Uterus (tissue), 4 donors: ENCODE data around the gene ATP8B3. TPM values are rescaled to one million over a fixed set of nuclear protein-coding genes. Genes with fewer than 3 reads are reported as not detected.

ENCODE experiments used
- DNase-seq, 2 donors: peaks; one replicate each; pipeline ENCODE4 v3.0.0-alpha.2; 2019 to 2020
- H3K27ac ChIP-seq, 2 donors: fragments of 200-600 bp; sonication (generic); 1 replicate in 1 of 2; 2 replicates in 1 of 2; pipeline ENCODE4 v1.5.1; 2016 to 2018
- H3K27me3 ChIP-seq, 2 donors: fragments of 200-600 bp; sonication (generic); one replicate each; pipeline ENCODE4 v1.5.1; 2018 to 2019; ENCODE audit warnings: control low read depth in 1 of 2
- H3K36me3 ChIP-seq, 2 donors: fragments of 200-600 bp; sonication (generic); one replicate each; pipeline ENCODE4 v1.5.1; 2019; ENCODE audit warnings: control low read depth in 1 of 2
- H3K4me1 ChIP-seq, 2 donors: fragments of 200-600 bp; sonication (generic); one replicate each; pipeline ENCODE4 v1.5.1; 2018 to 2019; ENCODE audit warnings: control low read depth in 1 of 2
- H3K4me3 ChIP-seq, 2 donors: fragments of 200-600 bp; sonication (generic); 1 replicate in 1 of 2; 2 replicates in 1 of 2; pipeline ENCODE4 v1.5.1; 2018 to 2019; ENCODE audit warnings: mild to moderate bottlenecking in 1 of 2
- H3K9me3 ChIP-seq, 2 donors: fragments of 200-600 bp; sonication (generic); one replicate each; pipeline ENCODE4 v1.5.1; 2019; ENCODE audit warnings: control low read depth in 1 of 2
- POLR2A ChIP-seq, 2 donors: fragments of 450-650 bp; IDR thresholded peaks; one replicate each; pipeline ENCODE4 v1.6.1; 2016; ENCODE audit warnings: antibody characterized with exemption in 2 of 2, mild to moderate bottlenecking in 1 of 2, moderate library complexity in 1 of 2
- intact Hi-C: fragments of 100-400 bp; cut with DNase I; formaldehyde crosslinking; loops from one replicate; pipeline ENCODE4 v1.15.1; 2023; ENCODE audit warnings: low total_unique reads
- total RNA-seq, 4 donors: library from RNA; depleted of rRNA in 3 of 4; stranded (reverse); fragments of >200 nt in 3 of 4; gene quantifications; one replicate each; pipeline versions ENCODE4 v1.1.0 to v1.2.4, GENCODE V29; 2014 to 2023
- TF ChIP-seq, protein P1 (sequence below), 4 experiments: fragments of 200-600 bp in 2 of 4; fragments of 450-650 bp in 2 of 4; sonication (generic) in 2 of 4; IDR thresholded peaks; one replicate each; pipeline ENCODE4 v1.5.1; 2016 to 2019; ENCODE audit warnings: antibody characterized with exemption in 4 of 4, mild to moderate bottlenecking in 2 of 4, moderate library complexity in 1 of 4
- donor health status: DM: yes; HTN: yes; CAD: no.

ATP8B3 gene
- total RNA-seq, 4 donors from 2014 or later = 1.0 to 3.3 (median 1.7) TPM; not detected in 1

GRCh38 chr19:1770866-1771576 lies 41.1 kb downstream of the ATP8B3 start:
- no peak for DNase-seq
- Histone ChIP-seq H3K27me3 (peaks cover 21 to 46% of the 10 kb centered on the region in 2 donors), H3K4me3 (no peak overlapping the region), H3K4me1 (no peaks in the 10 kb centered on the region), H3K9me3 (peaks cover 0 to 8% of the 10 kb centered on the region in 2 donors), H3K27ac (no peak overlapping the region), H3K36me3 (no peaks in the 10 kb centered on the region)
- intact Hi-C loops = no loop called here
- TF ChIP-seq POLR2A (IDR thresholded peaks at IDR 0.05) = no peak
- TF ChIP-seq, protein P1, sequence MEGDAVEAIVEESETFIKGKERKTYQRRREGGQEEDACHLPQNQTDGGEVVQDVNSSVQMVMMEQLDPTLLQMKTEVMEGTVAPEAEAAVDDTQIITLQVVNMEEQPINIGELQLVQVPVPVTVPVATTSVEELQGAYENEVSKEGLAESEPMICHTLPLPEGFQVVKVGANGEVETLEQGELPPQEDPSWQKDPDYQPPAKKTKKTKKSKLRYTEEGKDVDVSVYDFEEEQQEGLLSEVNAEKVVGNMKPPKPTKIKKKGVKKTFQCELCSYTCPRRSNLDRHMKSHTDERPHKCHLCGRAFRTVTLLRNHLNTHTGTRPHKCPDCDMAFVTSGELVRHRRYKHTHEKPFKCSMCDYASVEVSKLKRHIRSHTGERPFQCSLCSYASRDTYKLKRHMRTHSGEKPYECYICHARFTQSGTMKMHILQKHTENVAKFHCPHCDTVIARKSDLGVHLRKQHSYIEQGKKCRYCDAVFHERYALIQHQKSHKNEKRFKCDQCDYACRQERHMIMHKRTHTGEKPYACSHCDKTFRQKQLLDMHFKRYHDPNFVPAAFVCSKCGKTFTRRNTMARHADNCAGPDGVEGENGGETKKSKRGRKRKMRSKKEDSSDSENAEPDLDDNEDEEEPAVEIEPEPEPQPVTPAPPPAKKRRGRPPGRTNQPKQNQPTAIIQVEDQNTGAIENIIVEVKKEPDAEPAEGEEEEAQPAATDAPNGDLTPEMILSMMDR (IDR thresholded peaks at IDR 0.05) = no peak

- intact Hi-C loops = loop anchor here (10.0 kb wide), 2 partner anchors 55 to 225 kb away; no protein-coding TSS in a partner anchor
- no peak for DNase-seq
- no peaks in the 10 kb centered on the region for H3K4me1 ChIP-seq
- H3K4me3 ChIP-seq = no peak overlapping the region
- peaks cover 10 to 46% of the 10 kb centered on the region in 2 donors for H3K27me3 ChIP-seq
- H3K9me3 ChIP-seq = peaks cover 0 to 8% of the 10 kb centered on the region in 2 donors
- no peak for TF ChIP-seq POLR2A (IDR thresholded peaks at IDR 0.05)
- TF ChIP-seq, protein P1 (IDR thresholded peaks at IDR 0.05) = no peak
- no peak overlapping the region for H3K27ac ChIP-seq
- no peaks in the 10 kb centered on the region for H3K36me3 ChIP-seq
These were observed 42.5 kb downstream of the ATP8B3 start for GRCh38 chr19:1769645-1769985.

DNA sequence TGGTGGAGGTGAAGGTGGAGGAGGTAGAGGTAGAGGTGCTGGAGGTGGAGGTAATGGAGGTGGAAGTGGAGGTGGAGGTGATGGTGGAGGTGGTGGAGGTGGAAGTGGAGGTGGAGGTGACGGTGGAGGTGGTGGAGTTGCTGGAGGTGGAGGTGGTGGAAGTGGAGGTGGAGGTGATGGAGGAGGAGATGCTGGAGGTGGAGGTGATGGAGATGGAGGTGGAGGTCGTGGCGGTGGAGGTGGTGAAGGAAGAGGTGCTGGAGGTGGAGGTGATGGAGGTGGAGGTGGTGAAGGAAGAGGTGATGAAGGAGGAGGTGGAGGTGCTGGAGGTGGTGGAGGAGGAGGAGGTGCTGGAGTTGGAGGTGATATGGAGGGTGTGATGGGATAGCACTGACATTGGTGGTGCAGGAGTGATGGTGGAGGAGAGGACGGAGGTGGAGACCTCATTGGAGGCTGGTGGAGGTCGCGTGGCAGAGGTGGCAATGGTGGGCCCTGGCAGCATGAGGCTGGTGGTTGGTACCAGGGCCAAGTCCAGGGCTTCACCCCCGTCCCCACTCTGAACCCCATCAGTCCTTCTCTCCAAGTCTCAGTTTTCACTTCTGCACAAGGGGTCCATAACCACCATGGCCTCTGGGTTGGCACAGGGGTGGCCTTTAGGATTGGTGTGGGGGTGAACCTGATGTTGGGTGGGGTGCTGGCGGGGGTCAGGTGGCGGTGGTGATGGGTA lies 43.0 kb downstream of the ATP8B3 start:
- Histone ChIP-seq H3K4me1 (no peaks in the 10 kb centered on the region), H3K27me3 (peaks cover 10 to 48% of the 10 kb centered on the region in 2 donors), H3K4me3 (no peak overlapping the region), H3K36me3 (no peaks in the 10 kb centered on the region), H3K9me3 (peaks cover 0 to 8% of the 10 kb centered on the region in 2 donors), H3K27ac (no peak overlapping the region)
- intact Hi-C loops = loop anchor here (10.0 kb wide), 2 partner anchors 56 to 224 kb away; no protein-coding TSS in a partner anchor
- DNase-seq = no peak
- no peak for TF ChIP-seq POLR2A (IDR thresholded peaks at IDR 0.05)
- TF ChIP-seq, protein P1 (IDR thresholded peaks at IDR 0.05) = no peak

GRCh38 chr19:1768248-1768647 lies 43.8 kb downstream of the ATP8B3 start:
- peaks cover 10 to 56% of the 10 kb centered on the region in 2 donors for H3K27me3 ChIP-seq
- no peaks in the 10 kb centered on the region for H3K4me1 ChIP-seq
- intact Hi-C loops = loop anchor here (10.0 kb wide), 2 partner anchors 57 to 223 kb away; no protein-coding TSS in a partner anchor
- H3K9me3 ChIP-seq = peaks cover 0 to 8% of the 10 kb centered on the region in 2 donors
- DNase-seq = no peak
- H3K4me3 ChIP-seq = no peak overlapping the region
- TF ChIP-seq POLR2A (IDR thresholded peaks at IDR 0.05) = no peak
- TF ChIP-seq, protein P1 (IDR thresholded peaks at IDR 0.05) = no peak
- no peak overlapping the region for H3K27ac ChIP-seq
- no peaks in the 10 kb centered on the region for H3K36me3 ChIP-seq

- no peaks in the 10 kb centered on the region for H3K4me1 ChIP-seq
- DNase-seq = peak in 1 of 2 donors; percentile 39
- H3K27ac ChIP-seq = no peak overlapping the region
- no peaks in the 10 kb centered on the region for H3K36me3 ChIP-seq
- no peak overlapping the region for H3K4me3 ChIP-seq
- TF ChIP-seq, protein P1 (IDR thresholded peaks at IDR 0.05) = peak; percentile 83 to 91 (median 83)
- TF ChIP-seq POLR2A (IDR thresholded peaks at IDR 0.05) = no peak
- peaks cover 10 to 64% of the 10 kb centered on the region in 2 donors for H3K27me3 ChIP-seq
- intact Hi-C loops = loop anchor here (10.0 kb wide), 2 partner anchors 57 to 223 kb away; no protein-coding TSS in a partner anchor
- peaks cover 0 to 8% of the 10 kb centered on the region in 2 donors for H3K9me3 ChIP-seq
These were observed 44.6 kb downstream of the ATP8B3 start for GRCh38 chr19:1767464-1767933.
